GM12865 (cell line): Measurements from ENCODE around the gene NEDD4L.
"Not testable (repeated sequence)": the region's sequence is repeated elsewhere in the genome, so short reads cannot be mapped to it uniquely, and the experiment has no call there.

Experiments used
- DNase-seq: peaks from one replicate; pipeline ENCODE4 v3.0.0; 2010; ENCODE audit warnings: low read depth
- H3K4me3 ChIP-seq: 2 replicates; pipeline ENCODE4 v1.5.1; 2011; ENCODE audit warnings: mild to moderate bottlenecking, low read depth, low read length, control low read depth
- TF ChIP-seq, protein P1 (sequence below): IDR thresholded peaks from 2 replicates; pipeline ENCODE4 v1.5.1; 2011; ENCODE audit warnings: low read length, control low read depth, low read depth, inconsistent platforms; ENCODE audit not compliant: insufficient read depth; ENCODE audit errors: missing control alignments

Gene NEDD4L

DNA sequence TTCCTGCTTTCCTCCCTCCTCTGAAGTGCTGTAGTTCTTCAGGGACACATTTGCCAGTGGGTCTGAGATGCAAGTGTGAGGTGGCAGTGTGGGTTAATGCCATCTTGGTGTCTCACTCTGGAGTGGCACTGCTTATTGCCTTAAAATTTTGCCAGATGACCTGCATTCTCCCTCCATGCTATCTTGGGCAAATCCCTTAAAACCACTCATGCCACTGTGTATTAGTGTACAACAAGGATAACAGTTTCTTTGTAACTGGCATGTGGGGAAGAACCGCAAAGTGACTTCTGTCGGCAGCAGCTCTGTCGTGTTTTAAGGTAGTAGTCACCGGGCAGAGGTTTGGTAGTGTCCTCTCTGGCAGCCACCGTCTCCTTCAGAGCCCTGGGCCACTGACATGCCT, 124.2 kb downstream of the NEDD4L start:
- no peak overlapping the region for H3K4me3 ChIP-seq
- no peak for DNase-seq
- TF ChIP-seq, protein P1, sequence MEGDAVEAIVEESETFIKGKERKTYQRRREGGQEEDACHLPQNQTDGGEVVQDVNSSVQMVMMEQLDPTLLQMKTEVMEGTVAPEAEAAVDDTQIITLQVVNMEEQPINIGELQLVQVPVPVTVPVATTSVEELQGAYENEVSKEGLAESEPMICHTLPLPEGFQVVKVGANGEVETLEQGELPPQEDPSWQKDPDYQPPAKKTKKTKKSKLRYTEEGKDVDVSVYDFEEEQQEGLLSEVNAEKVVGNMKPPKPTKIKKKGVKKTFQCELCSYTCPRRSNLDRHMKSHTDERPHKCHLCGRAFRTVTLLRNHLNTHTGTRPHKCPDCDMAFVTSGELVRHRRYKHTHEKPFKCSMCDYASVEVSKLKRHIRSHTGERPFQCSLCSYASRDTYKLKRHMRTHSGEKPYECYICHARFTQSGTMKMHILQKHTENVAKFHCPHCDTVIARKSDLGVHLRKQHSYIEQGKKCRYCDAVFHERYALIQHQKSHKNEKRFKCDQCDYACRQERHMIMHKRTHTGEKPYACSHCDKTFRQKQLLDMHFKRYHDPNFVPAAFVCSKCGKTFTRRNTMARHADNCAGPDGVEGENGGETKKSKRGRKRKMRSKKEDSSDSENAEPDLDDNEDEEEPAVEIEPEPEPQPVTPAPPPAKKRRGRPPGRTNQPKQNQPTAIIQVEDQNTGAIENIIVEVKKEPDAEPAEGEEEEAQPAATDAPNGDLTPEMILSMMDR = no peak

DNA sequence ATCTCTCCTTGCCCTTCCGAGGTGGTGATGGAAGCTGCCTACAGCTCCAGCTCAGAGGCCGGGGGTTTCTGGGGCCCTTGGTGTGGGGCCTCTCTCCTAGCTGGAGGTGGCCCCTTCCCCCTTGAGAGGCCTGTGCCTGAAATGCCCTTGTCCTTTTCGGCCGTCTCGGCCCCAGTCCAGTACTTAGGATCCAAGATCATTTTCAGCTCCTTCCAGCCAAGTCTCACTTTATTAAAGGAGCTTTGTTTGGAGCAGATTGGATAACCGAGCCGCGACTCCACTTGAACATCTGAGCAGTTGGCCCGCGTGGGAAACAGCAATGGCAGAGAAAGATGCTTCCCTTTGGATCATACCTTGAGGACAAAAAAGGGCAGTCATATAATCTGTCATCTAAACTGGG, 125.0 kb downstream of the NEDD4L start:
- TF ChIP-seq, protein P1 = no peak
- no peak overlapping the region for H3K4me3 ChIP-seq
- no peak for DNase-seq

DNA sequence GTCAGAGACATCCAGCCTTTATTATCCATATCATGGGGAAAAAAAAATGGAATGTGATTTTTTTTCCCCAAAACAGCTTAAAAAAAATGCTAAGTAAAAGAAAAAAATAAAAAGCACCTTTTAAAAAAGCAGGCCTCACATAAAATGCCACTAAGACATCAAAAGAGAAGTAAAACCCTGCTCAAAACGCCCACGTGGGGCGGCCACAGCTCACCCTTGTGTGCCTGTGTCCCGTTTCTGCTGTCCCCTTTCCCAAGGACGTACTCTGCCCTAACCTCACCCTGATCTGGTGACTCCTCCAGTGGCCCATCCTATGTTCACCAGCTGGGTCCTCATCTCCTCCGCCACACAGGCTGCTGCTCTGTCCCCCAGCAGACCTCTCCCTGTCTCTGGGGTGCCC, 125.4 kb downstream of the NEDD4L start:
- H3K4me3 ChIP-seq = no peak overlapping the region
- TF ChIP-seq, protein P1 = no peak
- DNase-seq = no peak

DNA sequence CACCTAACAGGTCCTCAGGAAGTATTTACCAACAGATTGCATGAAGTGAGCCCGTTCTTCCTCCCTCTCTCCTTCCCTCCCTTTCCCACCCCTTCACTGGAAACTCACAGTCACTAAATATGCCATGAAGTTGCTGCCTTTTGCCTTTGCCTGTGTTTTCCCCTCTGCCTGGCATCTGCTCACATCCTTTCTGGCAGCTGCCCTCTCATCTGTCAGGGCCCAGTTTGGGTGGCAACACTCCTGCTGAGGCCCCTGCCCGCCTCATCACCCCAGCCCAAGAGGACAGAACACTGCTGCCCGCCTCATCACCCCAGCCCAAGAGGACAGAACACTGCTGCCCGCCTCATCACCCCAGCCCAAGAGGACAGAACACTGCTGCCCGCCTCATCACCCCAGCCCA, 126.0 kb downstream of the NEDD4L start:
- not testable (repeated sequence) for DNase-seq, H3K4me3 ChIP-seq

DNA sequence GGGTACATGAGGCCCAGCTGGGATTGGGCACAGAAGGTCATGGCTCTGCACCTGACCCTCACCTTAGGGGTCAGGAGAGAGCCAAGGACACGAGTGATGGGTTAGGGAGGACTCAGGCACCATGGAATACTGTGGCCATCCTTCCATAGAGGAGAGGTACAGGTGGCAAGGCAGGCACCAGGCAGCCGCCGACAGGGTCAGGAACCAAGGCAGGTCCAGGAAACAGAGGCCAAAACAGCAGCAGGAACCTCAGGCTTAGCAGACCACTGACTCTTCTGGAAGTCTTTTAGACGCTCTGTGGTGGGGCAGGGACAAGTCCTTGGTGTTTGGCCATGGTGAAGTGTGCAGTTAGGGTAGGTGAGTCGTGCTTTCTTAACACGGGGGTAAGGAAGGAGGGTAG, 128.0 kb downstream of the NEDD4L start:
- DNase-seq = no peak
- TF ChIP-seq, protein P1 = no peak
- H3K4me3 ChIP-seq = no peak overlapping the region

DNA sequence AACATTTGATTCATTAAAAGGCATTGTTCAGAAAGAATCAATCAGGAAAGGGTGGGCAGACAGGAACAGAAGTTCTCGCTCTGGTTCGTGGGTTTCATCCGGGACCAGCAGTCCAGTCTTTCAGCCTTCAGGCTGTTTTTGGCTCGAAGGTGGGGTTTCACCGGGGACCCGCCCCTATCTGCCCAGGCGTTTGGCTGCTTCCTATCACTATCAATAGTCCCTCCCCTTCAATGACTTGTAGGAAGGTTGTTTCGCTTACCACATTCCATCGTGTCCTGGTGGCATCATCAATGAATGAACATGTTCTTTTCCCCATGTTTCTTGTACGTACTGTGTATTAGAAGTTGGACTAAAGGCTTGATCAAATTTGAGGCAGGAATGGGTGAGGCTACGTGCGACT, 130.3 kb downstream of the NEDD4L start:
- TF ChIP-seq, protein P1 = no peak
- no peak for DNase-seq
- H3K4me3 ChIP-seq = no peak overlapping the region

DNA sequence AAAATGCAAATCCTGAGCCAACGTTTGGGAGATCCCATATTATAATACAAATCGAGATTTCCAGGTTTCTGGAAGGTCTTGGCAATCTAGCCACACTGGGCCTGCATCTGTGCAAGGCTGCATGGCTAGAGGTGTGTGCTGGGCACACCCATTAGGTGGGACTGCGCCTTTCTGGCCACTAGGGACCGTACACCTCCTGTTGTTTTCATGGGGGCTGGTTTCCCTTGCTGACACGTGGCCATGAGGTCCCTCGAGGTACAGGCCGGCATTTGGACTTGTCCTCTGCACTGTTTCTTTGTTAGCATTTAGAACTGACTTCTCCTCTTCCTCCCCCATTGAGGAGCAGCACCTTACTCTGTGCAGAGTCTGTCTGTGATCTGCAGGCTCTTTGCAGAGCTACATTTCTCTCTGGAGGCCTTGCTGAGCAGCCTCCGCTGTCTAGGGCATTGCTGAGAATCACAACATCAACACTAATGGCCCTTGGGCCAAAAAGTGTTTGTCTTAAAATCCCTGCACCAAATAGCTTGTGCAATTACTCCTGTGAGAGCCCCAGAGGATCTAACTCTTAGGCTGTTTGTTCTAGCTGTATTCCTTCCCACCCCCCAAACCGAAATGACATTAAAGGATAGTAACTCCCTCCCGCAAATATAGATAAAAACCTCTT, 131.2 kb downstream of the NEDD4L start:
- peak; percentile 15 for DNase-seq
- TF ChIP-seq, protein P1 = peak; percentile 24
- no peak overlapping the region for H3K4me3 ChIP-seq

DNA sequence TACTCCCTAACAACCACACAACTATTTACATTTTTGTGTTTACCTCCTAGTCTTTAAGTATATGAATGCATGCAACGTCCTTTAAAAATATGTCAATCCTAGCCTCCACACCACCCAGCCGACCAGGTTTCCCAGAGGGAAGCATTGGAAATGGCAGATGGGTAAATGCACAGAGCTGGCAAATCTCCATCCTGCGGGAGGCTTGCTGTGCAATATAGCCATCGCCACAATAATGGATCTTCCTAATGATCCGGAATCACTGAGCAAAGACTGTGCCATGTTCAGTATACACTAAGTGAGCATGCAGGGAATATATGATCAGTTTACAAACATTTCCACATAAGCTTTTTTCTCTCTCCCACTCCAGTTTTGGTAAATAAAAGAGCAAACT, 131.8 kb downstream of the NEDD4L start:
- no peak for DNase-seq
- TF ChIP-seq, protein P1 = no peak
- no peak overlapping the region for H3K4me3 ChIP-seq
